Panc1 (cell line): ENCODE measurements around the gene ABCA7. TPM values are rescaled to one million over a fixed set of nuclear protein-coding genes. Genes with fewer than 3 reads are reported as not detected.

Experiments
- ATAC-seq: fragments of 200-7000 bp; cut with Tn5 transposase; 2 replicates; pipeline ENCODE4 v1.9.1; 2020; ENCODE audit warnings: mild to moderate bottlenecking, moderate library complexity
- BruUV-seq: library from RNA; stranded (reverse); fragments of 400-500 nt; replicated peaks from 2 replicates; lab custom pipeline; 2021; lab: Mats Ljungman, UMichigan
- CTCF ChIA-PET: fragments of 300-600 bp; sonication (Branson Sonifier 250); formaldehyde crosslinking; loops from one replicate; lab custom pipeline; 2022; ENCODE audit warnings: antibody characterized with exemption; lab: Charles Lee
- POLR2A ChIA-PET: fragments of 300-600 bp; sonication (Branson Sonifier 250); formaldehyde crosslinking; loops from one replicate; lab custom pipeline; 2022; ENCODE audit warnings: antibody characterized with exemption; lab: Charles Lee
- DNase-seq: peaks from one replicate; pipeline ENCODE4 v3.0.0-alpha.2; 2010; ENCODE audit warnings: low read depth, low spot score
- H3K27ac ChIP-seq: 2 replicates; pipeline ENCODE4 v1.5.1; 2011; ENCODE audit warnings: mild to moderate bottlenecking, low read length, inconsistent platforms
- H3K27me3 ChIP-seq: fragments of 200-500 bp; sonication (Bioruptor generic); 2 replicates; pipeline ENCODE4 v1.6.0; 2014; ENCODE audit warnings: low read length, inconsistent platforms; ENCODE audit not compliant: control insufficient read depth, insufficient read depth
- H3K36me3 ChIP-seq: fragments of 200-500 bp; sonication (Bioruptor generic); 2 replicates; pipeline ENCODE4 v1.5.1; 2014; ENCODE audit warnings: inconsistent platforms, mild to moderate bottlenecking, low read length, moderate library complexity; ENCODE audit not compliant: control insufficient read depth, insufficient read depth
- H3K4me1 ChIP-seq: 2 replicates; pipeline ENCODE4 v1.5.1; 2011; ENCODE audit warnings: inconsistent platforms, mild to moderate bottlenecking, low read length, moderate library complexity; ENCODE audit not compliant: control insufficient read depth, insufficient read depth
- H3K4me3 ChIP-seq, 2 experiments: 2 replicates each; pipeline ENCODE4 v1.5.1; 2011 to 2012; ENCODE audit warnings: low read depth in 2 of 2, low read length in 2 of 2, mild to moderate bottlenecking in 2 of 2, inconsistent platforms in 1 of 2, moderate library complexity in 1 of 2
- H3K9me3 ChIP-seq: fragments of 200-500 bp; sonication (Bioruptor generic); 2 replicates; pipeline ENCODE4 v1.5.1; 2014; ENCODE audit warnings: low read depth, mild to moderate bottlenecking, inconsistent platforms, low read length, moderate library complexity; ENCODE audit not compliant: control insufficient read depth, insufficient read depth
- POLR2AphosphoS5 ChIP-seq: IDR thresholded peaks from 2 replicates; pipeline ENCODE4 v1.6.1; 2012; ENCODE audit warnings: mild to moderate bottlenecking, low read depth, low read length, moderate library complexity
- SIN3A ChIP-seq: IDR thresholded peaks from 2 replicates; pipeline ENCODE4 v1.6.1; 2012; ENCODE audit warnings: low read depth, mild to moderate bottlenecking, low read length, moderate library complexity, borderline replicate concordance; ENCODE audit not compliant: insufficient read depth
- TCF7L2 ChIP-seq: IDR thresholded peaks from 2 replicates; pipeline ENCODE4 v1.6.1; 2011; ENCODE audit warnings: mild to moderate bottlenecking, low read depth, low read length, inconsistent platforms
- in situ Hi-C: cut with HindIII; loops from 2 replicates; pipeline ENCODE4 v1.10.0; 2016; ENCODE audit warnings: low sequenced_read_pairs, low pct_unique_long_range_greater_than_20kb
- intact Hi-C: fragments of 100-400 bp; cut with micrococcal nuclease; formaldehyde crosslinking; loops from one replicate; pipeline ENCODE4 v1.10.0; 2022; ENCODE audit not compliant: unreplicated experiment
- total RNA-seq: library from RNA; stranded (reverse); gene quantifications from one replicate; pipeline ENCODE4 v1.2.1, GENCODE V29; 2021; ENCODE audit not compliant: unreplicated experiment
- TF ChIP-seq, protein P1 (sequence below), 2 experiments: IDR thresholded peaks; 2 replicates each; pipeline ENCODE4 v1.6.1; 2011 to 2012; ENCODE audit warnings: low read depth in 2 of 2, control low read depth in 1 of 2, low read length in 1 of 2, mild to moderate bottlenecking in 1 of 2, moderate library complexity in 1 of 2; ENCODE audit not compliant: insufficient read depth in 1 of 2
- TF ChIP-seq, protein P2 (sequence below): fragments of 450-650 bp; IDR thresholded peaks from 2 replicates; pipeline ENCODE4 v1.5.1; 2017; ENCODE audit warnings: mild to moderate bottlenecking

ABCA7 gene
- total RNA-seq, 1 experiment from 2014 or later = 47.5 TPM

DNA sequence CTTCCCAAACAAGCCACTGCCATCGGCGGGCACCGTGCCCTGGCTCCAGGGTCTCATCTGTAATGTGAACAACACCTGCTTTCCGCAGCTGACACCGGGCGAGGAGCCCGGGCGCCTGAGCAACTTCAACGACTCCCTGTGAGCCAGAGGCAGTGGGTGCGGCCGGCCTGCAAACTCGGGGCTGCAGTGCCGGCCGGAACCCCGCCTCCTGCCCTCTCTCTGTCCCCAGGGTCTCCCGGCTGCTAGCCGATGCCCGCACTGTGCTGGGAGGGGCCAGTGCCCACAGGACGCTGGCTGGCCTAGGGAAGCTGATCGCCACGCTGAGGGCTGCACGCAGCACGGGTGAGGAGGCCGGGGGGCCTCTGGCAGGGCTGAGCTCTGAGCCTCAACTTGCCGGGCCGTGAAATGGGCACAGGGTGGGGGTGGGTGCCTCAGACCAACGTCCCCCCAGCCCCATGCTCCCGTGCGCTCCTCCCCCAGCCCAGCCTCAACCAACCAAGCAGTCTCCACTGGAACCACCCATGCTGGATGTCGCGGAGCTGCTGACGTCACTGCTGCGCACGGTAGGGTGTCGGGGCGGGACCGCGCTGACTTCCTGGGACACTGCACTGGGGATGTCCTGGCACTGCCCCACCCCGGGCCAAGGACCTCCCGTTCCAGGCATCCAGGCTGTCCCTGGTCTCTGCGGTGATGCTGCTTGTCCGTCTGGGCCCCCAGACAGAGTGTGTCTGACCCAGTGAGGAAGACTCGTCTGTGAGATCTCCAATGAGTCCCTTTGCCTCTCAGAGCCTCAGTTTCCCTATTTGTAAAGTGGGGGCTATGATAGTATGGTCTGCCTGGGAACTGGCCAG, 2.2 kb downstream of the ABCA7 start:
- Histone ChIP-seq H3K9me3 (no peaks in the 10 kb centered on the region), H3K27me3 (no peaks in the 10 kb centered on the region), H3K36me3 (peaks cover 4% of the 10 kb centered on the region; the same call in 1 of the 2 replicates), H3K27ac (peak overlapping the region; percentile 92), H3K4me1 (peaks cover 19% of the 10 kb centered on the region), H3K4me3 (peak overlapping the region; percentile 63 to 82)
- no TSS peak for BruUV-seq
- ATAC-seq (peak; percentile 76), DNase-seq (peak; percentile 47)
- POLR2A ChIA-PET = interaction anchor here (0.6 kb wide), 3 partner anchors 9 to 66 kb away, joined by 3 to 7 read pairs (median 4); no protein-coding TSS in a partner anchor
- intact Hi-C loops (no loop called here), in situ Hi-C loops (no loop called here)
- CTCF ChIA-PET = interaction anchor here (0.6 kb wide), 1 partner anchor 35 kb away, joined by 7 read pairs; no protein-coding TSS in a partner anchor
- TF ChIP-seq POLR2AphosphoS5 = peak; percentile 50; the same call in 1 of the 2 replicates
- TF ChIP-seq SIN3A = no peak
- no peak for TF ChIP-seq TCF7L2

DNA sequence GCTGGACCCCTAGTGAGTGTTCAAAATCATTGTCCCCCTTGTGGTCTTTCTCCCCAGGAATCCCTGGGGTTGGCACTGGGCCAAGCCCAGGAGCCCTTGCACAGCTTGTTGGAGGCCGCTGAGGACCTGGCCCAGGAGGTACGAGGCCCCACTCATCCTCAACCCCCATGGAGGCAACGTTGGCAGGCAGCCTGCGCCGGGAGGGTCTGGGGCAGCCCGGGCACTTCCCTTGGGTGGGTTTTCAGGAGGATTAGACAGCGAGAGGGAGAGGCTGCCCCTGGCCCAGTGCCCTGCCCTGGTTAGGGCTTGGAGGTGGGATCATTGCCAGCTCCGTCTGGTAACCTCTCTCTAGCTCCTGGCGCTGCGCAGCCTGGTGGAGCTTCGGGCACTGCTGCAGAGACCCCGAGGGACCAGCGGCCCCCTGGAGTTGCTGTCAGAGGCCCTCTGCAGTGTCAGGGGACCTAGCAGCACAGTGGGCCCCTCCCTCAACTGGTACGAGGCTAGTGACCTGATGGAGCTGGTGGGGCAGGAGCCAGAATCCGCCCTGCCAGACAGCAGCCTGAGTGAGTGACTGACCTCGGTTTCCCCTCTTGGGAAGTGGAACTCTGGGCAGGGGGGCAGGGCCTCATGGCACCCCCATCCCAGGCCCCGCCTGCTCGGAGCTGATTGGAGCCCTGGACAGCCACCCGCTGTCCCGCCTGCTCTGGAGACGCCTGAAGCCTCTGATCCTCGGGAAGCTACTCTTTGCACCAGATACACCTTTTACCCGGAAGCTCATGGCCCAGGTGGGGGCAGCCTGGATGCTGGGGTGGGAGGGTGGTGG, 3.0 kb downstream of the ABCA7 start:
- peak overlapping the region; percentile 63 to 82 for H3K4me3 ChIP-seq
- BruUV-seq = no TSS peak

More for the DNA sequence above, 3.0 kb downstream of the ABCA7 start:
- ChIA-PET POLR2A (interaction anchor here (0.6 kb wide), 2 partner anchors 11 to 65 kb away, joined by 4 to 6 read pairs; no protein-coding TSS in a partner anchor), CTCF (interaction anchor here (0.6 kb wide), 1 partner anchor 34 kb away, joined by 7 read pairs; no protein-coding TSS in a partner anchor)
- no peaks in the 10 kb centered on the region for H3K27me3 ChIP-seq
- peak overlapping the region; percentile 92 for H3K27ac ChIP-seq
- intact Hi-C loops = no loop called here
- peaks cover 19% of the 10 kb centered on the region for H3K4me1 ChIP-seq
- TF ChIP-seq POLR2AphosphoS5 (no peak), TCF7L2 (no peak), SIN3A (no peak)
- TF ChIP-seq, protein P1, sequence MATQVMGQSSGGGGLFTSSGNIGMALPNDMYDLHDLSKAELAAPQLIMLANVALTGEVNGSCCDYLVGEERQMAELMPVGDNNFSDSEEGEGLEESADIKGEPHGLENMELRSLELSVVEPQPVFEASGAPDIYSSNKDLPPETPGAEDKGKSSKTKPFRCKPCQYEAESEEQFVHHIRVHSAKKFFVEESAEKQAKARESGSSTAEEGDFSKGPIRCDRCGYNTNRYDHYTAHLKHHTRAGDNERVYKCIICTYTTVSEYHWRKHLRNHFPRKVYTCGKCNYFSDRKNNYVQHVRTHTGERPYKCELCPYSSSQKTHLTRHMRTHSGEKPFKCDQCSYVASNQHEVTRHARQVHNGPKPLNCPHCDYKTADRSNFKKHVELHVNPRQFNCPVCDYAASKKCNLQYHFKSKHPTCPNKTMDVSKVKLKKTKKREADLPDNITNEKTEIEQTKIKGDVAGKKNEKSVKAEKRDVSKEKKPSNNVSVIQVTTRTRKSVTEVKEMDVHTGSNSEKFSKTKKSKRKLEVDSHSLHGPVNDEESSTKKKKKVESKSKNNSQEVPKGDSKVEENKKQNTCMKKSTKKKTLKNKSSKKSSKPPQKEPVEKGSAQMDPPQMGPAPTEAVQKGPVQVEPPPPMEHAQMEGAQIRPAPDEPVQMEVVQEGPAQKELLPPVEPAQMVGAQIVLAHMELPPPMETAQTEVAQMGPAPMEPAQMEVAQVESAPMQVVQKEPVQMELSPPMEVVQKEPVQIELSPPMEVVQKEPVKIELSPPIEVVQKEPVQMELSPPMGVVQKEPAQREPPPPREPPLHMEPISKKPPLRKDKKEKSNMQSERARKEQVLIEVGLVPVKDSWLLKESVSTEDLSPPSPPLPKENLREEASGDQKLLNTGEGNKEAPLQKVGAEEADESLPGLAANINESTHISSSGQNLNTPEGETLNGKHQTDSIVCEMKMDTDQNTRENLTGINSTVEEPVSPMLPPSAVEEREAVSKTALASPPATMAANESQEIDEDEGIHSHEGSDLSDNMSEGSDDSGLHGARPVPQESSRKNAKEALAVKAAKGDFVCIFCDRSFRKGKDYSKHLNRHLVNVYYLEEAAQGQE (IDR thresholded peaks at IDR 0.05; ENCODE audit: insufficient read depth in 1 of 2, low read depth in 2 of 2, low read length in 1 of 2) = no peak
- TF ChIP-seq, protein P2, sequence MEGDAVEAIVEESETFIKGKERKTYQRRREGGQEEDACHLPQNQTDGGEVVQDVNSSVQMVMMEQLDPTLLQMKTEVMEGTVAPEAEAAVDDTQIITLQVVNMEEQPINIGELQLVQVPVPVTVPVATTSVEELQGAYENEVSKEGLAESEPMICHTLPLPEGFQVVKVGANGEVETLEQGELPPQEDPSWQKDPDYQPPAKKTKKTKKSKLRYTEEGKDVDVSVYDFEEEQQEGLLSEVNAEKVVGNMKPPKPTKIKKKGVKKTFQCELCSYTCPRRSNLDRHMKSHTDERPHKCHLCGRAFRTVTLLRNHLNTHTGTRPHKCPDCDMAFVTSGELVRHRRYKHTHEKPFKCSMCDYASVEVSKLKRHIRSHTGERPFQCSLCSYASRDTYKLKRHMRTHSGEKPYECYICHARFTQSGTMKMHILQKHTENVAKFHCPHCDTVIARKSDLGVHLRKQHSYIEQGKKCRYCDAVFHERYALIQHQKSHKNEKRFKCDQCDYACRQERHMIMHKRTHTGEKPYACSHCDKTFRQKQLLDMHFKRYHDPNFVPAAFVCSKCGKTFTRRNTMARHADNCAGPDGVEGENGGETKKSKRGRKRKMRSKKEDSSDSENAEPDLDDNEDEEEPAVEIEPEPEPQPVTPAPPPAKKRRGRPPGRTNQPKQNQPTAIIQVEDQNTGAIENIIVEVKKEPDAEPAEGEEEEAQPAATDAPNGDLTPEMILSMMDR = no peak
- no peaks in the 10 kb centered on the region for H3K9me3 ChIP-seq
- DNase-seq (no peak), ATAC-seq (no peak)
- in situ Hi-C loops = no loop called here
- H3K36me3 ChIP-seq = peaks cover 4% of the 10 kb centered on the region; the same call in 1 of the 2 replicates
